ENCODE results near the gene BRSK1.

Gene BRSK1

DNA sequence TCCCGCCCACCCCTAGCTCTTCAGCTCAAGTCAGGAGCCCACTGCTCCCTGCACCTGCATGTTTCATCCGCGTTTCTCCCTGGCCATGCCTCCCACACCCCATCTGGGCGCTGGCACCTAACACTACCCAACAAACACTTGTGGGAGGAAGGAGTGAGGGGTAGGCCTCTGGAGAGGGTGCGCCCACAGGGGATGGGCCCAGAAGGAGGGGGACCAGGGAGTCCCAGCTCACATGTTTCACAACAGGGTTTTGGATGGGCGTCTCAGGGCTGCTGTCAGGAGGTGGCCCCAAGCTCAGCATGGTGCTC lies 43.1 kb upstream of the BRSK1 start:
- Histone ChIP-seq H3K27ac (ENCODE audit: low read depth, low read length) (no peak overlapping the region), H3K9me3 (ENCODE audit: control insufficient read depth, insufficient read depth, low read length) (no peaks in the 10 kb centered on the region), H3K27me3 (ENCODE audit: control insufficient read depth, low read length) (no peaks in the 10 kb centered on the region), H3K4me3 (ENCODE audit: low read length) (no peak overlapping the region), H3K4me2 (ENCODE audit: low read length) (no peak overlapping the region), H3K4me1 (ENCODE audit: control insufficient read depth, low read length) (no peaks in the 10 kb centered on the region), H3K79me2 (ENCODE audit: control insufficient read depth, low read length) (peaks cover 32% of the 10 kb centered on the region), H3K36me3 (ENCODE audit: control insufficient read depth, low read length) (peaks cover 95% of the 10 kb centered on the region), H3K9me2 (replicated peaks; ENCODE audit: control insufficient read depth, low read length) (no peaks in the 10 kb centered on the region), H3F3A (ENCODE audit: control insufficient read depth, insufficient read depth) (no peaks in the 10 kb centered on the region), H4K20me1 (ENCODE audit: control insufficient read depth, insufficient read depth, low read depth, low read length) (peaks cover 10% of the 10 kb centered on the region; the same call in 1 of the 2 replicates)
- TF ChIP-seq EZH2phosphoT487 (IDR thresholded peaks at IDR 0.05; ENCODE audit: borderline replicate concordance, low read length) (no peak), CTCF (IDR thresholded peaks at IDR 0.05; ENCODE audit: low read depth, low read length, poor library complexity, severe bottlenecking) (no peak)

DNA sequence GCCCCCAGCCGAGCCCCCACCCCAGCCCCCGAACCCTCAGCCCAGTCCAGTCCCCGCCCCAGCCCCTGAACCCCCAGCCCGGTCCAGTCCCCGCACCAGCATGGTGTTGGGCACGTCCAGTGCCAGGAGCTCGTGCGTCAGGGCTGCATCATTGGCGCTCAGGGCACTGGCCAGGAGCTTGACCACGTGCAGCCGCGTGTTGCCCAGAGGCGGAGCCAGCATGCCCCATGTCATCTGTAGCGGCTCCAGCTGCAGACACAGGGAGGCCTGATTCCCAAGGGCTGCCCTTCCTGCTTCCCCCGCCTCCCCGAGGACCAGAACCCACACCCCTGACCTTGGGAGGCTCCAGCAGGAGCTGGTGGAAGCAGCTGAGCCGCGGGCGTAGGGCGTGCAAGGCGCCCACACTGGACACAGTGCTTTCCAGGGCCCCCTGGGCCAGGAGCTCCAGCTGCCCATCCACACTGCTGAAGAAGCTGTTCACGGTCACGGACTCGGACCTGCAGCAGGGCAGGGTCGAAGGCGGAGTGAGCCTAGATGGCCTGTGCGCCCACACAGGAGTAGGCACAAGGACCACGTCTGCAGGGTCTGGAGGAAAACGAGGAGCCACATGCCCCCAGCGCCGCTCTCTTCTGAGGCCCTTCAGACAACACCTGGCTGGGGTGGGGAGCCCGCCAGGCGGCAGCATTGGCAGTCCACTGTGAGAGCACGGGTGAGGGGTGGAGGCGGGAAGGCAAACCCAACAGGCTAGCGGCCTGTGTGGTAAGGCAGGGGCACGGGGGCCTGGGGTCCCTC lies 42.5 kb upstream of the BRSK1 start:
- Histone ChIP-seq H4K20me1 (ENCODE audit: control insufficient read depth, insufficient read depth, low read depth, low read length) (peaks cover 10% of the 10 kb centered on the region; the same call in 1 of the 2 replicates), H3K4me2 (ENCODE audit: low read length) (no peak overlapping the region), H3K36me3 (ENCODE audit: control insufficient read depth, low read length) (peaks cover 95% of the 10 kb centered on the region), H3K4me1 (ENCODE audit: control insufficient read depth, low read length) (no peaks in the 10 kb centered on the region), H3K79me2 (ENCODE audit: control insufficient read depth, low read length) (peaks cover 38% of the 10 kb centered on the region), H3F3A (ENCODE audit: control insufficient read depth, insufficient read depth) (no peaks in the 10 kb centered on the region), H3K9me2 (replicated peaks; ENCODE audit: control insufficient read depth, low read length) (no peaks in the 10 kb centered on the region), H3K9me3 (ENCODE audit: control insufficient read depth, insufficient read depth, low read length) (no peaks in the 10 kb centered on the region), H3K27me3 (ENCODE audit: control insufficient read depth, low read length) (no peaks in the 10 kb centered on the region), H3K4me3 (ENCODE audit: low read length) (no peak overlapping the region), H3K27ac (ENCODE audit: low read depth, low read length) (no peak overlapping the region)
- TF ChIP-seq EZH2phosphoT487 (IDR thresholded peaks at IDR 0.05; ENCODE audit: borderline replicate concordance, low read length) (no peak), CTCF (IDR thresholded peaks at IDR 0.05; ENCODE audit: low read depth, low read length, poor library complexity, severe bottlenecking) (no peak)

GRCh38 chr19:55241935-55242464 lies 41.8 kb upstream of the BRSK1 start:
- Histone ChIP-seq H3F3A (ENCODE audit: control insufficient read depth, insufficient read depth) (no peaks in the 10 kb centered on the region), H3K36me3 (ENCODE audit: control insufficient read depth, low read length) (peaks cover 95% of the 10 kb centered on the region), H3K4me2 (ENCODE audit: low read length) (no peak overlapping the region), H3K9me3 (ENCODE audit: control insufficient read depth, insufficient read depth, low read length) (no peaks in the 10 kb centered on the region), H3K4me3 (ENCODE audit: low read length) (no peak overlapping the region), H3K4me1 (ENCODE audit: control insufficient read depth, low read length) (no peaks in the 10 kb centered on the region), H3K27ac (ENCODE audit: low read depth, low read length) (no peak overlapping the region), H3K27me3 (ENCODE audit: control insufficient read depth, low read length) (no peaks in the 10 kb centered on the region), H4K20me1 (ENCODE audit: control insufficient read depth, insufficient read depth, low read depth, low read length) (peaks cover 9% of the 10 kb centered on the region; the same call in 1 of the 2 replicates), H3K79me2 (ENCODE audit: control insufficient read depth, low read length) (peaks cover 40% of the 10 kb centered on the region), H3K9me2 (replicated peaks; ENCODE audit: control insufficient read depth, low read length) (no peaks in the 10 kb centered on the region)
- no peak for TF ChIP-seq CTCF (IDR thresholded peaks at IDR 0.05; ENCODE audit: low read depth, low read length, poor library complexity, severe bottlenecking)
- TF ChIP-seq EZH2phosphoT487 (IDR thresholded peaks at IDR 0.05; ENCODE audit: borderline replicate concordance, low read length): no peak

Measured in DOHH2 (cell line).